Bronchial epithelial cell (primary cell): ENCODE measurements around the gene PDK1. TPM values are rescaled to one million over a fixed set of nuclear protein-coding genes. Genes with fewer than 3 reads are reported as not detected.

Experiments
- DNase-seq: peaks from one replicate; pipeline ENCODE4 v3.0.0-alpha.2; 2010; ENCODE audit warnings: low read depth
- FAIRE-seq: peaks from 2 replicates; lab custom pipeline; 2011; peaks lifted over from hg19 to GRCh38; lab: Jason Lieb, UNC
- H3K27me3 ChIP-seq: 2 replicates; pipeline ENCODE4 v1.5.1; 2011; ENCODE audit warnings: low read length; ENCODE audit not compliant: control insufficient read depth, insufficient read depth
- H3K36me3 ChIP-seq: 2 replicates; pipeline ENCODE4 v1.5.1; 2011; ENCODE audit warnings: low read length; ENCODE audit not compliant: control insufficient read depth, insufficient read depth
- H3K4me3 ChIP-seq: 2 replicates; pipeline ENCODE4 v1.5.1; 2011; ENCODE audit warnings: mild to moderate bottlenecking, low read depth, low read length, control low read depth
- CTCF ChIP-seq: IDR thresholded peaks from 2 replicates; pipeline ENCODE4 v1.5.1; 2011; ENCODE audit warnings: mild to moderate bottlenecking, moderate library complexity, low read length, control low read depth, inconsistent platforms; ENCODE audit not compliant: insufficient read depth, severe bottlenecking
- total RNA-seq: library from RNA; depleted of rRNA; stranded (reverse); fragments of >200 nt; gene quantifications from 2 replicates; pipeline ENCODE4 v1.2.1, GENCODE V29; 2014

The PDK1 gene
- total RNA-seq, 1 donor from 2014 or later, result 18.4 TPM

- TF ChIP-seq CTCF, result no peak
- FAIRE-seq (no peak), DNase-seq (no peak)
- no peaks in the 10 kb centered on the region for H3K36me3 ChIP-seq
- no peaks in the 10 kb centered on the region for H3K27me3 ChIP-seq
- no peak overlapping the region for H3K4me3 ChIP-seq
Measured at GRCh38 chr2:172639256-172639655, 83.4 kb downstream of the PDK1 start.

GRCh38 chr2:172639823-172640222 lies 83.9 kb downstream of the PDK1 start:
- peak; percentile 91 for DNase-seq
- Histone ChIP-seq H3K36me3 (no peaks in the 10 kb centered on the region), H3K4me3 (no peak overlapping the region), H3K27me3 (no peaks in the 10 kb centered on the region)
- FAIRE-seq, result no peak
- no peak for TF ChIP-seq CTCF

GRCh38 chr2:172640389-172640788 lies 84.5 kb downstream of the PDK1 start:
- no peaks in the 10 kb centered on the region for H3K27me3 ChIP-seq
- no peak for DNase-seq
- no peak for TF ChIP-seq CTCF
- no peak overlapping the region for H3K4me3 ChIP-seq
- FAIRE-seq, result no peak
- H3K36me3 ChIP-seq, result no peaks in the 10 kb centered on the region

GRCh38 chr2:172642301-172643020 lies 86.6 kb downstream of the PDK1 start:
- DNase-seq (no peak), FAIRE-seq (no peak)
- Histone ChIP-seq H3K36me3 (no peaks in the 10 kb centered on the region), H3K27me3 (no peaks in the 10 kb centered on the region), H3K4me3 (no peak overlapping the region)
- no peak for TF ChIP-seq CTCF

GRCh38 chr2:172643142-172643541 lies 87.3 kb downstream of the PDK1 start:
- Histone ChIP-seq H3K27me3 (no peaks in the 10 kb centered on the region), H3K36me3 (no peaks in the 10 kb centered on the region), H3K4me3 (no peak overlapping the region)
- TF ChIP-seq CTCF, result no peak
- FAIRE-seq (no peak), DNase-seq (peak; percentile 92)

- Histone ChIP-seq H3K27me3 (no peaks in the 10 kb centered on the region), H3K4me3 (no peak overlapping the region), H3K36me3 (no peaks in the 10 kb centered on the region)
- DNase-seq (peak; percentile 39), FAIRE-seq (no peak)
- TF ChIP-seq CTCF, result no peak
Measured at GRCh38 chr2:172647439-172647838, 91.5 kb downstream of the PDK1 start.
